Activated CD4-positive, CD25-positive, alpha-beta regulatory T cell treated with anti-CD3 and anti-CD28 coated beads, Interleukin-2, amount 50 U/mL, for 72 hours (primary cell): Measurements from ENCODE around the gene HACD3.
"Not testable (repeated sequence)": the region's sequence is repeated elsewhere in the genome, so short reads cannot be mapped to it uniquely, and the experiment has no call there.

Experiments
- DNase-seq: peaks from one replicate; pipeline ENCODE4 v3.0.0; 2021

Gene HACD3

GRCh38 chr15:65530318-65531111 is at the start of gene HACD3:
TSS of gene HACD3 (plus strand) at chr15:65530463. CDS start at chr15:65530632, 169 bp downstream.
- DNase-seq: peak; percentile 93

DNA sequence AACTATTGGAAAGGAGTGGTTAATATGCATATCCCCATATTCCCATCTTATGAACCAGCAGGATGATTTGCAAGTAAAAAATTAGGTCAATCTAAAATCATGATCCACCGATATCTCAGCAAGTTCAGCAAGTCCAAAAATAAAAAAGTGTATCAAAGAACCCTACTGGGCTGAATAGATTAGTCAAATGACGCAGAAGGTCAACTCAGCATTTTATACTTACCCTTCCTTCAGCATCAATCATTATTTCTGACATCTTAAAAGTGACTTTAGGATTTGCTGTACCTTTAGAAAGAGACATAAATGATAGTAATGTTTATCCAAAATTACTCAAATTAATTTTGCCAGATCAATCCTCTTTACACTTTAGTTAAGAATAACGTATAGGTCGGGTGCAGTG is 45.4 kb upstream of the HACD3 start:
- no peak for DNase-seq

DNA sequence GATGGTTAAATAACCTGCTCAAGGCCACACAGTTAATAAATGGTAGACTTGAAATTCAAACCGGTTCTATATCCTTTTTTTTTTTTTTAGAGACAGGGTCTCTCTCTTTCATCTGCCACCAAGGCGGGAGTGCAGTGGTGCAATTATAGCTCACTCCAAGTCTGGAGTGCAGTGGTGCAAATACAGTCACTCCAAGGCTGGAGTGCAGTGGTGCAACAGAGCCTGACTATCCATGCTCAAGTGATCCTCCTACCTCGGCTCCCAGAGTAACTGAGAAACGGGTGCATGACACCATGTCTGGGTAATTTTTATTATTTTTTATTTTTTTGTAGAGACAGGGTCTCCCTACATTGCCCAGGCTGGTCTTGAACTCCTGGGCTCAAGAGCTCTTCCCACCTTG is 36.2 kb upstream of the HACD3 start:
- DNase-seq: no peak

DNA sequence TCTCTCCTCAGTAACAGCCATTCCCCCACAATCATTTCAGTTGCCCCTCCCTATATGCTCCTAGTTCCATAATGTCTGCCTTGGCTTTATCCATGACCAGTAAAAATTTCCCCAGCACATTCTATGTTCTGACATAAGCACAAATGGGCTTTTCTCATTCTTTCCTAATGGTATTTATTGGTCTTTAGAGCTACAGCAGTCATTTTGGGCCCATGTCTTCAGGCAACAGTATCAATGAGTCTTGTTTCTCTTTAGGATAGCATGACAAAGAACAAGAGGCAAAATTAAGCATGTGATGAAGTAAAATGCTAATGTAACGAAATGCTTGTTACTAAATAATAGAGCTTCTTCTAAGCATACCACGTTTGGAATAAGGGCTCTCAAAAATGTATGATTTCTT is 20.9 kb upstream of the HACD3 start:
- no peak for DNase-seq

GRCh38 chr15:65512189-65512588 is 18.1 kb upstream of the HACD3 start:
- DNase-seq: no peak

DNA sequence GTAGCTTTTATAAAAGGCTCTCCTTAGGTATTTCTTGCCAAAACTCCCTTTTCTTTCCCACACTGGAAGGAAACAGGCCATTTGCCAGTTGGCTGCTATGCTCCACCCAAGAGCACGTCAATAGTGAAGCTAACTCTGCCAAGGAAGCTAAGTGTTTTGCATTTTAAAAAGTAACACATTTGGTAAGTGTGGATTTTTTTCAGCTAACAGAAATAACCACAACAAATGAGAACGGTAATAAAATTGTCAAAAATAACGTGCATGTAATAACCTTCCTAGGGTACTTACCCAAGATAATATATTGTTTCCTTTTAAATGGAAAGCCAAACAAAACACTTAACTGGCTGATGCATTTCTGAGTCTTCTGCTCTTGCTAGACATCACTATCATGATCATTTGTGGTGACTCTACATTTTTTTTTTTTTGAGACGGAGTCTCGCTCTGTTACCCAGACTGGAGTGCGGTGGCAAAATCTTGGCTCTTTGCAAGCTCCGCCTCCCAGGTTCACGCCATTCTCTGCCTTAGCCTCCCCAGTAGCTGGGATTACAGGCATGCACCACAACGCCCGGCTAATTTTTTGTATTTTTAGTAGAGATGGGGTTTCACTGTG is 17.4 kb upstream of the HACD3 start:
- DNase-seq: no peak

DNA sequence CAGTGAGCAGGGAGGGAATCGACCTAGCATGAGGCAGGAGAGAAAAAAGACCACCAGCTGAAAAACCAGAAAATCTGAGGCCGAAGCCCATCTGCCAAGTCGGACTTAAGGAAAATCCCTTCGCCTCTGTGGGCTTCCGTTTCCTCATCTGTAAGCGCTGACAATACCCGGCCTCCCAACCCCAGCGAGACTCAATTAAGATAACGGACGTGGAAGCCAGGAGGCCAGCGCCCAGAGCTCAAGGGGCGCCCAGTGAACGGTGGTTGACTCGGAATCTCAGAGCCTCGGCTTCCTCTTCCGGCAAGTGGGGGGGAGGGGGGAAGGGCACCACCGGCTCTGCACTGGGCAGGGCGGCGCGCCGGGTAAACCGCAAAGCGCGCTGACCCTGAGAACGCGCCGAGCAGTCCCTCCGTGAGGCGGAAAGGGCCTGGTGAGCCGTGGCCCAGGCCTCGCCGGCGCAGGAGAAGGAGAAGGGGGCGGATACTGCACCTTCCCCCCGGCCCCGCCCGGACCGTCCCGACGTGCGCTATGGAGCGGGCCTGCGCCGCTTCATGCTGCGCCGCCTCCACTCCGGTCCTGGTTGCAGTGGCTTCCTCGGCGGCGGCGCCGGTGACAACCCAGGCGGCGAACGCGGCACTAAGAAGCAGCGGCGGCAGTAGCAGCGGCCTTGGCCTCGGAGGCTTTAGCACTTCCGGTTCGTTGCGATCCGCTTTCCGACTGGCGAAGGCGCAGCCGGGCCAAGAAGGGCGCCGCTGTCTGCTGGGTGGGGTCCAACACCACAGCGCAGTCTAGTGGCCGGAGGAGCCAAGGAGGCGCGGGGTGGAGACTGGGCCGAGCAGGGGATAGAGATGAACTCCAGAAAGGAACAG is 13.0 kb upstream of the HACD3 start, which contains the start of gene DPP8:
Gene DPP8 (minus strand): TSS at position 693 of the 869 bp plus-strand sequence. CDS start 5,136 bp downstream, outside the sequence.
- DNase-seq: peak; percentile 95

GRCh38 chr15:65517866-65518207 is 12.4 kb upstream of the HACD3 start:
- DNase-seq: no peak

DNA sequence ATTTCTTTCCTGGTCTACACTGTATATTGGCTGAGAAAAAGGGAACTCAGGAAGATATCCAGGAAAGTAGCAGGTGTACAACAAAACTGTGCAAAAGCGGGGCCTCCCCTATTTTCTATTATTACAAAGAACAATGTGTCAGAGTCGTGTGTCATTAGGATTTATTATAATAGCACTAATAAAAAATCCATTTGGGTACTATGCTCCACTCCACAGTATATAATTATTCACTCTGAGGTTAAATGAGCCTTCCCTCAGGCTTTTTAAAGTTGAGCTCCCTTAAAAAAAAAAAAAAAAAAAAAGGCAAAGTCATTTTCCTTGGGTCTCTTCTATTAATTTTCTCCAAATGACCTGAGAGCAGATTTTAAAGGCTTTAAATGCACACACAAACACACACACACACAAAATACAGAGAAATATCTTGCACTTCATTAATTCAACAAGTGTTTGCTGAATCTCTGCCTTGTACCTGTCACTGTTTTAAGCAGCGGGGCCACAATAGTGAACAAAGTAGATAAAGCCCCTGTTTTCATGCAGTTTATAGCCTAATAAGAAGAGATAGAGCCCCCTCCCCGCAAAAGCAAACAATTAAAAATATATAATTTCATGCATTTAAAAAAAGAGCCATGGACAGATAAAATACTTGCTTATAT is 11.5 kb upstream of the HACD3 start:
- DNase-seq: no peak

- DNase-seq: no peak
These were observed 8.9 kb upstream of the HACD3 start for GRCh38 chr15:65521350-65521749.

DNA sequence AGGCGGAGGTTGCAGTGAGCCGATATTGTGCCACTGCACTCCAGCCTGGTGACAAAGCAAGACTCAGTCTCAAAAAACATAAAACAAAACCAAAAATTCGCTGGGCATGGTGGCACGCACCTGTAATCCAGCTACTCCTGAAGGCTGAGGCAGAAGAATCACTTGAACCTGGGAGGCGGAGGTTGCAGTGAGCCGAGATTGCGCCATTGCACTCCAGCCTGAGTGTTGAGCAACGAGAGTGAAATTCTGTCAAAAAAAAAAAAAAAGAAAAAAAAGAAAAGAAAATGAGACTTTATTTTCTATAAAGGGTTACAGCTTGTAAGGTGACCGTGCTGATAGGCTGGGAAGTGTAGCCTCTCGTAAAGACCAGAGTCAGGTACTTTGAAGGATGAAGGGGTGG is 6.0 kb upstream of the HACD3 start:
- DNase-seq: no peak

- no peak for DNase-seq
These were observed 4.6 kb upstream of the HACD3 start for GRCh38 chr15:65525622-65526021.

DNA sequence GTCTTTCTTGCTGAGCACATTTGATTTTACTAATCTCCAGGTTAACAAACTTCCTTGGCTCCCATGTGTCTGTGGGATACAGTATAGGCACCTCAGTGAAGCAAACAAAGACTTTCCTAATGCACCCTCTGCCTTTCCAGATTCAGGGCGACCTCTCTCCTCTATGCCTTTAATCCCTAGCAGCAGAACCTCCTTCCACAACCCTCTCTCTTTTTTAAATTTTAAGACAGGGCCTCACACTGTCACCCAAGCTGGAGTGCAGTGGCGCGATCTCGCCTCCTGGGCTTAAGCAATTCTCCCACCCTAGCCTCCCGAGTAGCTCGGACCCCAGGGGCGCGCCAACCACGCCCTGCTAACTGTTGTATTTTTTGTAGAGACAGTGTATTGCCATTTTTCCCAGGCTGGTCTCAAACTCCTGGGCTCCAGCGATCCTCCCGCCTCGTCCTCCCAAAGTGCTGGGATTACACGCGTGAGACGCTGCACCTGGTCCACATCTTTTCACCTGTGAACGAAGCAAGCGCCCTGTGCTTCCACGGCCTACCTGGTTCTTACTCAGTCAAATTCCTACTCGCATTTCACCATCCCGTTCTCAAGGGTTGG is 1.7 kb upstream of the HACD3 start:
- DNase-seq: no peak

- no peak for DNase-seq
These were observed 423 bp upstream of the HACD3 start for GRCh38 chr15:65529762-65530317.

DNA sequence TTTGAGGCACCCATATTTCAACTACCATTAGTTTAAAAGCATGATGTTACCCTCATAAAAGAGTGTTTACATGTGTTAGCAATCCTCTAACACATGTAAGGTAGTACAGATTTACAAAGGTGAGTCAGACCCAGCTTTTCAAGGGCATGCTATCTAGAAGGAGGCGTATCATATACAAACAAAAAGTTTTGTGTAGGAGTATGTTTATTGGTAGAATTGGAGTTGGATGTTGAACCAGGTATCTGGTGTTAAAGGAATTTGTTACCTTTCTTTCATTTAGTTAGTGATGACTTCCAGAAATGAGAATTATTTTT is 2.4 kb downstream of the HACD3 start:
- no peak for DNase-seq

DNA sequence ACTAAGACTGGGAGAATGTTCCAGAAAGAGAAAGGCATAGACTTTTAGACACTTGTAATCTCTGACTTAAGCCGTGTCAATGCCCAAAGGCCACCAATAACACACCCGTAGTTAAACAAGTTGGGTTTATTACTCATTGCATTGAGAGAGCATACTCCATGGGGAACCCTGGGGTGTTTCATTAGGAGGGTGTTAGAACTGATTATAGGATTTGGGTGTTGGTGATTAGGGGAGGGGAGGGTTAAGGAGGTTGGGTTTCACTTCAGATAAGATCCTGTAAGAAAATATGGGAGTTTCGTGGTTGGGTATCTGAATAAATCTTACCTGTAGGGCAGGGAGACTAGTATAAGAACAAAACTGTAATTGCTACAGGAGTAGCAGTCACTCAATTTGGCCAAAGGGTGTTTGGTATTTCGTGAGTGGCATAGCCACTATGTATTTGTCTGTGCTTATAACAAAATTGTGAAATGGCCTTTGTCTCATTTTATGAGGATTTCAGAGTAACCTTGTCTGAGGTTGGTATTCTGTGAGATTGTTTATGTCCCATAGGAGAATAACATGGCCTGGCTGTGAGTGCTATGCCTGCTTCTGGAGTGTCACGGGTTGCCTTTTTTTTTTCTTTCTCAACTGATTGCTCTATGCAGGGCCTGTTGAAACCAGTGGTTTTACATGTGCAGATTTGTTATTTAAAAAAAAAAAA is 2.9 kb downstream of the HACD3 start:
- DNase-seq: no peak

GRCh38 chr15:65535192-65535591 is 4.9 kb downstream of the HACD3 start:
- DNase-seq: no peak

- no peak for DNase-seq
These were observed 10.1 kb downstream of the HACD3 start for GRCh38 chr15:65540314-65540713.

GRCh38 chr15:65541231-65541820 is 11.1 kb downstream of the HACD3 start:
- no peak for DNase-seq

GRCh38 chr15:65547841-65548240 is 17.6 kb downstream of the HACD3 start:
- no peak for DNase-seq

DNA sequence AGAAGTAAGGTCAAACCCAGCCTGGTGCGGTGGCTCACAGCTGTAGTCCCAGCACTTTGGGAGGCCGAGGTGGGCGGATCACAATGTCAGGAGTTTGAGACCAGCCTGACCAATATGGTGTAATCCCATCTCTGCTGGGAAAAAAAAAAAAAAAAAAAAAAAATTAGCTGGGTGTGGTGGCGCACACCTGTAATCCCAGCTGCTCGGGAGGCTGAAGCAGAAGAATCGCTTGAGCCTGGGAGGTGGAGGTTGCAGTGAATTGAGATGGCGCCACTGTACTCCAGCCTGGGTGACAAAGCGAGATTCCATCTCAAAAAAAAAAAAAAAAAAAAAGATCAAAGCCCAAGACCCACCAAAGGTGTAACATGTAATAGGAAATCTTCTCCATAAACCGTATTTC is 19.0 kb downstream of the HACD3 start:
- DNase-seq: not testable (repeated sequence)
